Activated naive CD4-positive, alpha-beta T cell treated with anti-CD3 and anti-CD28 coated beads, Interleukin-2, amount 50 U/mL, for 24 hours (primary cell): ENCODE results near the gene KRTAP9-3.
"Not testable (repeated sequence)": the region's sequence is repeated elsewhere in the genome, so short reads cannot be mapped to it uniquely, and the experiment has no call there.

Experiments used
- H3K27ac Mint-ChIP-seq: one replicate; pipeline ENCODE4 v1.8.0; 2021; ENCODE audit warnings: mild to moderate bottlenecking, mixed read lengths
- H3K27me3 Mint-ChIP-seq: one replicate; pipeline ENCODE4 v1.8.0; 2021; ENCODE audit warnings: mixed read lengths
- H3K36me3 Mint-ChIP-seq: one replicate; pipeline ENCODE4 v1.8.0; 2021; ENCODE audit warnings: mixed read lengths
- H3K4me1 Mint-ChIP-seq: one replicate; pipeline ENCODE4 v1.8.0; 2021; ENCODE audit warnings: mixed read lengths
- H3K4me3 Mint-ChIP-seq: one replicate; pipeline ENCODE4 v1.8.0; 2021; ENCODE audit warnings: mild to moderate bottlenecking, mixed read lengths
- H3K9me3 Mint-ChIP-seq: one replicate; pipeline ENCODE4 v1.8.0; 2021; ENCODE audit warnings: mixed read lengths

The KRTAP9-3 gene

GRCh38 chr17:41232399-41233105 lies at the start of gene KRTAP9-3:
Gene KRTAP9-3, plus strand, starts transcription at chr17:41232449. Its CDS starts 53 bp downstream, at chr17:41232502.
- H3K36me3 Mint-ChIP-seq, H3K4me1 Mint-ChIP-seq, H3K9me3 Mint-ChIP-seq, H3K4me3 Mint-ChIP-seq, H3K27me3 Mint-ChIP-seq, H3K27ac Mint-ChIP-seq: not testable (repeated sequence)

DNA sequence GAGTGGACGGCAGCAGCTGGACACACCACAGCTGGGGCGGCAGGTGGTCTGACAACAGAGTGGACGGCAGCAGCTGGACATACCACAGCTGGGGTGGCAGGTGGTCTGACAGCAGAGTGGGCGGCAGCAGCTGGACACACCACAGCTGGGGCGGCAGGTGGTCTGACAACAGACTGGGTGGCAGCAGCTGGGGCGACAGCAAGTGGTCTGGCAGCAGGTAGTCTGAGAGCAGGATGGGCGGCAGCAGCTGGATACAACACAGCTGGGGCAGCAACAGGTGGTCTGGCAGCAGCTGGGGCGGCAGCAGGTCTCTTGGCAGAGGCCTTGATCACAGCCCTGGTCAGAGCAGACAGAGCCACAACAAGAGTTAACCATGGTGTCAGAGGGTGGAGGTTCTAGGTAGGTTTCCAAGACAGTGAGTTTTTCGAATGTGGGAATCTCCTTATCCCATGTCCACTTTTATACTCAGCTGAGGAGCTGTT lies 47.7 kb upstream of the KRTAP9-3 start, which contains the start of gene KRTAP4-1:
TSS of gene KRTAP4-1 (minus strand) at position 432 of the 482 bp plus-strand sequence. CDS start at position 375, 57 bp downstream.
- no peaks in the 10 kb centered on the region for H3K27me3 Mint-ChIP-seq
- no peaks in the 10 kb centered on the region for H3K4me1 Mint-ChIP-seq

DNA sequence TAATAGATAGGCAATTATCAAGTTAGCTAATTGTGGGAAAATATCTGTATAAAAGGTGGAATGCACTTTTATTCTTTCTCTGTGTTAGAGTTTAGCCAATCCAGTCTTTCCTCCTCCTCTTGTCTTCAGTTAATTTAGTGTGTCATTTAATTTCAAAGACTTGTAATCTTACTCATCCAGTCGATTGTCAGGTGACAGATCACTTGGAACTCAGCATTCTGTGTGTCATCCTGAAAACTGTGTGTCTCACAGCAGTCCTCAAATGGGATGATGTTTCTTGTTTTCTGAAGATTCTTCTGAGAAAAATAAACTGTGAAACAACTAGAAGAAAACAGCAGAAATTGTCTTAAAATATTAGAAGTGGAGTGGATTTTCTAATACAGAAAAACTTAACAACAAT lies 47.2 kb upstream of the KRTAP9-3 start:
- Mint-ChIP-seq H3K27ac (no peak overlapping the region), H3K4me3 (no peak overlapping the region), H3K9me3 (no peaks in the 10 kb centered on the region), H3K36me3 (peaks cover 2% of the 10 kb centered on the region), H3K27me3 (no peaks in the 10 kb centered on the region), H3K4me1 (no peaks in the 10 kb centered on the region)

More for the DNA sequence above, 47.7 kb upstream of the KRTAP9-3 start, which contains the start of gene KRTAP4-1:
- Mint-ChIP-seq H3K9me3 (no peaks in the 10 kb centered on the region), H3K4me3 (no peak within 1 kb of the TSS), H3K36me3 (peaks cover 2% of the 10 kb centered on the region), H3K27ac (no peak within 1 kb of the TSS)

GRCh38 chr17:41186872-41187271 lies 45.4 kb upstream of the KRTAP9-3 start:
- Mint-ChIP-seq H3K4me1 (no peaks in the 10 kb centered on the region), H3K9me3 (no peaks in the 10 kb centered on the region), H3K36me3 (no peaks in the 10 kb centered on the region), H3K27ac (no peak overlapping the region), H3K4me3 (no peak overlapping the region), H3K27me3 (peaks cover 2% of the 10 kb centered on the region)

- not testable (repeated sequence) for H3K27me3 Mint-ChIP-seq, H3K27ac Mint-ChIP-seq
These were observed 42.4 kb upstream of the KRTAP9-3 start, which contains the start of gene KRTAP9-1 for GRCh38 chr17:41189837-41190318. Gene KRTAP9-1, plus strand, starts transcription at chr17:41189887. Its CDS starts 0 bp downstream, at chr17:41189887.

DNA sequence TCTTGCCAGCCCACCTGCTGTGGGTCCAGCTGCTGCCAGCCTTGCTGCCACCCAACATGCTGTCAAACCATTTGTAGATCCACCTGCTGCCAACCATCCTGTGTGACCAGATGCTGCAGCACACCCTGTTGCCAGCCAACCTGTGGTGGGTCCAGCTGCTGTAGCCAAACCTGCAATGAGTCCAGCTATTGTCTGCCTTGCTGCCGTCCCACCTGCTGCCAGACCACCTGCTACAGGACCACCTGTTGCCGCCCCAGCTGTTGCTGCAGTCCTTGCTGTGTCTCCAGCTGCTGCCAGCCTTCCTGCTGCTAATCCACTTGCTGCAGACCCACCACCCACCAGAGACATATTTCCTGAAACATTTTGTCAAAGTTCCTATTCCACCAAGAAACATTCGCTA lies 41.9 kb upstream of the KRTAP9-3 start:
- Mint-ChIP-seq H3K36me3 (peaks cover 2% of the 10 kb centered on the region), H3K9me3 (no peaks in the 10 kb centered on the region), H3K27ac (no peak overlapping the region)

More at GRCh38 chr17:41189837-41190318, 42.4 kb upstream of the KRTAP9-3 start, which contains the start of gene KRTAP9-1:
- not testable (repeated sequence) for H3K9me3 Mint-ChIP-seq, H3K36me3 Mint-ChIP-seq, H3K4me1 Mint-ChIP-seq, H3K4me3 Mint-ChIP-seq

DNA sequence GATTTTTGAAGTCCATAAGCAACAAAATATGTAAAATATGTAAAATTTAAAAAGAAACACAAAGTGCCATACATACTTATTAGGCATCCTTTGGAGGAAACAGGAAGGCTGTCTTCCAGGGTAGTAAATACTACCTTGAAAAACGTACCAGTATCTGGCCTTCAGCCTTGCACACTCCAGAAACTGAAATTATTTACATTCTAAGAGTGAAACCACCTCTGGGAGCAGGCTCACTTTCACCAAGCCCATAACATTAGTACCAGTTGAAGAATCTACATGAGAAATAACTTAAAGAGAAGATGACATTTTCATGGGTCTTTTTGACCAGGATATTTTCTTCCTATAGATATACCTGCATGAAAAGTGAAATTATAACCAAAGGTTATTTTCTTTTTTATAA lies 36.2 kb upstream of the KRTAP9-3 start:
- Mint-ChIP-seq H3K36me3 (peaks cover 2% of the 10 kb centered on the region), H3K9me3 (no peaks in the 10 kb centered on the region), H3K4me1 (no peaks in the 10 kb centered on the region), H3K27me3 (no peaks in the 10 kb centered on the region), H3K4me3 (no peak overlapping the region), H3K27ac (no peak overlapping the region)

More for the DNA sequence above, 41.9 kb upstream of the KRTAP9-3 start:
- Mint-ChIP-seq H3K27me3 (peaks cover 2% of the 10 kb centered on the region), H3K4me1 (no peaks in the 10 kb centered on the region), H3K4me3 (no peak overlapping the region)

DNA sequence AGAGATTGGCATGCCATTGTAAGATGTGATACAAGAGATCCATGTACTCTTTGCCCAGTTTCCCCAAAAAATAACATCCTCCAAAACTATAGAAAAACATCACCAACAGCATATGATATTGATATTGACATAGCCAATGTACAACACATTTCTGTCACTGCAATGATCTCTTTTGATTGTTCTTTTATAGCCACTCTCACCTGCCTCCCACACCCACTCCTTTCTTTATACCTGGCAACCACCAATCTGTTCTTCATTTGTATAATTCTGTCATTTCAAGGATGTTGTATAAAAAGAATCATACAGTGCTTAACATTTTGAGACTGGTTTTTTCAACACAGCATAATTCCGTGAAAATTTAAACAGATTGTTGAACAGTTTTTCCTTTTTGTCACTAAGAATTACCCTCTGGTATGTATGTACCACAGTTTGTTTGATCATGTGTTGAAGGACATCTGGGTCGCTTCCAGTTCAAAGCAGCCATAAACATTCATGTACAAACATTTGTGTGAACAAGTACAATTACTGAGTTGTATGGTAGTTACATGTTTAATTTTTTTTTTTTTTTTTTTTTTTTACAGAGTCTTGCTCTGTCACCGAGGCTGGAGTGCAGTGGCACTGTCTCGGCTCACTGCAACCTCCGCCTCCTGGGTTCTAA lies 32.7 kb upstream of the KRTAP9-3 start:
- Mint-ChIP-seq H3K4me3 (no peak overlapping the region), H3K27ac (no peak overlapping the region), H3K27me3 (no peaks in the 10 kb centered on the region), H3K4me1 (no peaks in the 10 kb centered on the region), H3K9me3 (no peaks in the 10 kb centered on the region), H3K36me3 (no peaks in the 10 kb centered on the region)

GRCh38 chr17:41211845-41212466 lies 20.3 kb upstream of the KRTAP9-3 start:
- peaks cover 3% of the 10 kb centered on the region for H3K27me3 Mint-ChIP-seq
- H3K4me1 Mint-ChIP-seq: peaks cover 14% of the 10 kb centered on the region
- peaks cover 1% of the 10 kb centered on the region for H3K36me3 Mint-ChIP-seq
- peaks cover 6% of the 10 kb centered on the region for H3K9me3 Mint-ChIP-seq
- H3K4me3 Mint-ChIP-seq: no peak overlapping the region
- no peak overlapping the region for H3K27ac Mint-ChIP-seq

- Mint-ChIP-seq H3K9me3 (peaks cover 6% of the 10 kb centered on the region), H3K4me1 (peaks cover 14% of the 10 kb centered on the region), H3K36me3 (peaks cover 1% of the 10 kb centered on the region), H3K4me3 (no peak overlapping the region), H3K27me3 (peaks cover 3% of the 10 kb centered on the region), H3K27ac (no peak overlapping the region)
These were observed 19.6 kb upstream of the KRTAP9-3 start for GRCh38 chr17:41212524-41213169.

DNA sequence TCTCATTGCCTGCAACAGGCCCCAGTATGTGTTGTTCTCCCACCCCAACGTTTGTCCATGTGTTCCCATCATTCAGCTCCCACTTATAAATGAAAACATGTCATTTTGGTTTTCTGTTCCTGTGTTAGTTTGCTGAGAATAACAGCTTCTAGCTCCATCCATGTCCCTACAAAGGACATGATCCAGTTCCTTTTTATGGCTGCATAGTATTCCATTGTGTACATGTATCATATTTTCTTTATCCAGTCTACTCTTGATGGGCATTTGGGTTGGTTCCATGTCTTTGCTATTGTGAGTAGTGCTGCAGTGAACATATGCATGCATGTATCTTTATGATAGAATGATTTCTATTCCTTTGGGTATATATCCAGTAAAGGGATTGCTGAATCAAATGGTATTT lies 16.6 kb upstream of the KRTAP9-3 start:
- no peaks in the 10 kb centered on the region for H3K9me3 Mint-ChIP-seq
- H3K36me3 Mint-ChIP-seq: peaks cover 1% of the 10 kb centered on the region
- peak overlapping the region; percentile 8 for H3K27ac Mint-ChIP-seq
- H3K27me3 Mint-ChIP-seq: no peaks in the 10 kb centered on the region
- peaks cover 14% of the 10 kb centered on the region for H3K4me1 Mint-ChIP-seq
- no peak overlapping the region for H3K4me3 Mint-ChIP-seq

- Mint-ChIP-seq H3K9me3 (no peaks in the 10 kb centered on the region), H3K4me1 (peaks cover 6% of the 10 kb centered on the region), H3K4me3 (no peak overlapping the region), H3K27ac (no peak overlapping the region), H3K36me3 (peaks cover 1% of the 10 kb centered on the region), H3K27me3 (peaks cover 2% of the 10 kb centered on the region)
These were observed 8.4 kb upstream of the KRTAP9-3 start for GRCh38 chr17:41223821-41224220.

DNA sequence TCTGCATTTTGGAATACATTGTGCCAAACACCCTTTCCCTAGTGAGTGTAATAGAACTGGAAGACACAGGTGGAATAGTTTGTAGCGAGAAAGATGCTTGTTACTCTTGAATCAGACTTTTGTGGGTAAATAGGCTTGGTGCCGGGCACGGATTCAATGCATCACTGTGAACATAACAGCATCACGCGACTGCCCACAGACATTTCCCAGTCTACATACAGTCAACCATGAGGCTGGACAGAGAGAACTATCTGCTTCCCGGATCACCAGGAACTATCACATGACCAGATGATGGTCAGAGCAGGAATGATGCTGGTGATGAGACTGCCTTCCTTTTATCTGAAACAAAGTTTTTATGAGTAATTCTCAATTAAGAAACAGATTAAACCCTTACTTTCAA lies 6.2 kb upstream of the KRTAP9-3 start:
- no peak overlapping the region for H3K4me3 Mint-ChIP-seq

DNA sequence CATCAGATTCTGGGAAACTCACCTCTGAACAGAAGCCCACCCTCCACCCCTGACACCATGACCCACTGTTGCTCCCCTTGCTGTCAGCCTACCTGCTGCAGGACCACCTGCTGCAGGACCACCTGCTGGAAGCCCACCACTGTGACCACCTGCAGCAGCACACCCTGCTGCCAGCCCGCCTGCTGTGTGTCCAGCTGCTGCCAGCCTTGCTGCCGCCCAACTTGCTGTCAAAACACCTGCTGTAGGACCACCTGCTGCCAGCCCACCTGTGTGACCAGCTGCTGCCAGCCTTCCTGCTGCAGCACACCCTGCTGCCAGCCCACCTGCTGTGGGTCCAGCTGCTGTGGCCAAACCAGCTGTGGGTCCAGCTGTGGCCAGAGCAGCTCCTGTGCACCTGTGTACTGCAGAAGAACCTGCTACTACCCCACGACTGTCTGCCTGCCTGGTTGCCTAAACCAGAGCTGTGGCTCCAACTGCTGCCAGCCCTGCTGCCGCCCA lies 5.6 kb upstream of the KRTAP9-3 start, which contains the start of gene KRTAP9-2:
TSS of gene KRTAP9-2 (plus strand) at position 51 of the 498 bp plus-strand sequence. CDS start at position 58, 7 bp downstream.
- H3K36me3 Mint-ChIP-seq, H3K27me3 Mint-ChIP-seq, H3K27ac Mint-ChIP-seq, H3K4me3 Mint-ChIP-seq, H3K9me3 Mint-ChIP-seq, H3K4me1 Mint-ChIP-seq: not testable (repeated sequence)

More for the DNA sequence above, 6.2 kb upstream of the KRTAP9-3 start:
- no peaks in the 10 kb centered on the region for H3K36me3 Mint-ChIP-seq
- H3K4me1 Mint-ChIP-seq: peaks cover 10% of the 10 kb centered on the region
- no peaks in the 10 kb centered on the region for H3K9me3 Mint-ChIP-seq
- no peak overlapping the region for H3K27ac Mint-ChIP-seq
- H3K27me3 Mint-ChIP-seq: peaks cover 2% of the 10 kb centered on the region

DNA sequence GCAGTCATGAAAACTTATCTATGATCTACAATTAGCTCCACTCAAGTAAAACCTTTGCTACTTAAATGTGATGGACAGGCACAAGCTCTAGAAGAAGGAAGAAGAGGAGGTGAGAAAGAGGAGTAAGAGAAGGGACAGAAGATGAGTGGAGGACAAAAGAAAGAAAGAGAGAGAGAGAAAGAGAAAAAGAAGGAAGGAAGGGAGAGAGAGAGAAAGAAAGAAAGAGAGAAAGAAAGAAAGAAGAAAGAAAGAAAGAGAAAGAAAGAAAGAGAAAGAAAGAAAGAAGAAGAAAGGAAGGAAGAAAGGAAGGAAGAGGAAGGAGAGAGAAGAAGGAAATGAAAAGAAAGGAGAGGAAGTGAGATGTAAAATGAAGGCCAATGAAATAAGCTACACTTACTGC lies 2.2 kb upstream of the KRTAP9-3 start:
- no peak overlapping the region for H3K27ac Mint-ChIP-seq
- H3K36me3 Mint-ChIP-seq: no peaks in the 10 kb centered on the region
- peaks cover 2% of the 10 kb centered on the region for H3K27me3 Mint-ChIP-seq
- peaks cover 4% of the 10 kb centered on the region for H3K4me1 Mint-ChIP-seq
- no peak overlapping the region for H3K4me3 Mint-ChIP-seq
- H3K9me3 Mint-ChIP-seq: no peaks in the 10 kb centered on the region
